Astrocyte (in vitro differentiated cells and primary cell): Measurements from ENCODE around the gene MARF1.

ENCODE experiments used
- EZH2 ChIP-seq: IDR thresholded peaks from 2 replicates; pipeline ENCODE4 v1.6.1; 2012; ENCODE audit warnings: mild to moderate bottlenecking, low read length, inconsistent platforms; ENCODE audit not compliant: insufficient read depth
- TF ChIP-seq, protein P1 (sequence below): IDR thresholded peaks from 2 replicates; pipeline ENCODE4 v1.5.1; 2011; ENCODE audit warnings: low read depth, mild to moderate bottlenecking, inconsistent platforms, low read length, moderate library complexity; ENCODE audit not compliant: insufficient read depth

DNA sequence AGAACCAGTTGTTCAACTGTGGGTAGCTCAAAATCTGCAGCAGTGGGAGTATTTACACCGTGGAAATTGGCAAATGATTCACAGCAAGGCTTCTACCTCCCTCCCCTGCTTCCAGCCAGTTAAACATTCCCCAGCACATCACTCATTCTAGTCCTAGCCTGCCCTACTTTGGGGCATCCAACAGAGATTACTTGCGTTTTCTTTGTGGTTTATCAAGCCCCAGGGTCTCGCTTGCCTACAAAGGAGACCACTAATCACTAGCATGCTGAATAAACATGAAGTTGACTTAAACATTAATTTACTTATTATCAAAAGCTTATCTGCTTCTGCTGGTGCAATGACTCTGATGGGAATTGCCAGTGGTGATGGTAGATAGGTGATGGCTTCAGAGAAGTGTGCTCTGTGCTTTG is 94.5 kb downstream of the MARF1 start:
- TF ChIP-seq, protein P1, sequence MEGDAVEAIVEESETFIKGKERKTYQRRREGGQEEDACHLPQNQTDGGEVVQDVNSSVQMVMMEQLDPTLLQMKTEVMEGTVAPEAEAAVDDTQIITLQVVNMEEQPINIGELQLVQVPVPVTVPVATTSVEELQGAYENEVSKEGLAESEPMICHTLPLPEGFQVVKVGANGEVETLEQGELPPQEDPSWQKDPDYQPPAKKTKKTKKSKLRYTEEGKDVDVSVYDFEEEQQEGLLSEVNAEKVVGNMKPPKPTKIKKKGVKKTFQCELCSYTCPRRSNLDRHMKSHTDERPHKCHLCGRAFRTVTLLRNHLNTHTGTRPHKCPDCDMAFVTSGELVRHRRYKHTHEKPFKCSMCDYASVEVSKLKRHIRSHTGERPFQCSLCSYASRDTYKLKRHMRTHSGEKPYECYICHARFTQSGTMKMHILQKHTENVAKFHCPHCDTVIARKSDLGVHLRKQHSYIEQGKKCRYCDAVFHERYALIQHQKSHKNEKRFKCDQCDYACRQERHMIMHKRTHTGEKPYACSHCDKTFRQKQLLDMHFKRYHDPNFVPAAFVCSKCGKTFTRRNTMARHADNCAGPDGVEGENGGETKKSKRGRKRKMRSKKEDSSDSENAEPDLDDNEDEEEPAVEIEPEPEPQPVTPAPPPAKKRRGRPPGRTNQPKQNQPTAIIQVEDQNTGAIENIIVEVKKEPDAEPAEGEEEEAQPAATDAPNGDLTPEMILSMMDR: no peak
- no peak for TF ChIP-seq EZH2
